Testis (tissue), 2 donors: Measurements from ENCODE around the gene HHLA2.

Experiments used
- CTCF ChIP-seq, 3 experiments: fragments of 450-650 bp in 2 of 3; fragments of 200-600 bp in 1 of 3; sonication (generic) in 1 of 3; IDR thresholded peaks; one replicate each; pipeline ENCODE4 v1.5.1; 2016 to 2019; ENCODE audit warnings: antibody characterized with exemption in 3 of 3, mild to moderate bottlenecking in 2 of 3, moderate library complexity in 1 of 3
- POLR2A ChIP-seq: fragments of 450-650 bp; IDR thresholded peaks from one replicate; pipeline ENCODE4 v1.6.1; 2017; ENCODE audit warnings: antibody characterized with exemption, mild to moderate bottlenecking, moderate library complexity

GRCh38 chr3:108251265-108251664, 45.1 kb upstream of the HHLA2 start:
- TF ChIP-seq POLR2A (no peak), CTCF (IDR thresholded peaks at IDR 0.05) (no peak)
